Myocyte (in vitro differentiated cells): ENCODE results near the gene PSTPIP1. TPM values are rescaled to one million over a fixed set of nuclear protein-coding genes. Genes with fewer than 3 reads are reported as not detected.

ENCODE experiments used
- DNase-seq: peaks from one replicate; pipeline ENCODE4 v3.0.0-alpha.2; 2012; ENCODE audit warnings: low read depth
- total RNA-seq: library from RNA; depleted of rRNA; stranded (reverse); fragments of >200 nt; gene quantifications from 2 replicates; pipeline ENCODE4 v1.2.3, GENCODE V29; 2014

PSTPIP1 gene
- total RNA-seq, 1 donor from 2014 or later: not detected

DNA sequence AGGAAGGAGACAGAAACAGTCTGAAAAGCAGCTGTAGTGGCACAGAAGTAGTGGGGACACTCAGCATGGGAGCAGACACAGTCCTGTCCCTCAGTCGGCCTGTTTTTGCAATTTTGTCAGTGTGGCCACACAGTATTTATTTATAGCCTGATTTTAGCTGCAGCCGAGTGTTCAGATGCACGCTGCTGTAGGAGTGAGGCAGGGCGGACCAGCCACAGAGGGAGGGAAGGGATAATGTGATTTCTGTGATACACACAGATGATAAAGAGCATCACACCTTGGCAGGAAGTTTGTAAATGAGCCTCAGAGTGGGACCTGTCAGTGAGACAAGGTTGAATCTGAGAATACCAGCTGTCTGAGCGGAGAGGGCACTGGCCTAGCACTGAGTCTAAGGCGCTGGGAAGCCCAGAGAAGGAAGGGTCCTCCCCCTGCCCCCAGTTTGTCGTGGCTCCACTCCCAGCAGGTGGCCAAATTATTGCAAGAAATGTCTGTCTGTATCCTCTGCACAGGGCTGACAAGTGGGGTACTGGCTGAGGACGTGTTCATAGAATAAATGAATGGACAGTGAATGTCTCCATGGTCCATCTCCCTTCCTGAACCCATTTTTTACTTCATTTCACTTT, 3.8 kb downstream of the PSTPIP1 start:
- DNase-seq: peak; percentile 9

DNA sequence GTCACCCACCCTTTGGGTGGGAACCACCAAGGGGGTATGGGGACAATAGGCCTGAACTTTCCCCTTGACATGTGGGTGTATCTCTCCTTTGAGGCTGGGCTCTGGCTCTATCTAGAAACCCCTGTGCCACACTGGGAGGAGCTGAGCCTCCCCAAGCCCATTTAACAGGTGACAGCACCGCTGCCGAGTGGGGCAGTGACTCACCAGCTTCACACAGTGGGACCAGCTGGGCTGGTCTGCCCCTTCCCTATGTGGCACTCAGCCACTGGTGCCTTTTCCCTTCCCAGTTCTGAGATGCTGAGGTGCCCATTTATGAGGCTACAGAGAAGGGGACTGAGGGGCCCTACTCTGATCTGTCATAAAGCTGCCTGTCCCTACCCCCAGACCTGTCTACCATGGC, 5.1 kb downstream of the PSTPIP1 start:
- DNase-seq: no peak

GRCh38 chr15:77001351-77001750, 6.4 kb downstream of the PSTPIP1 start:
- no peak for DNase-seq

- DNase-seq: no peak
Observed at GRCh38 chr15:77001966-77002365, 7.0 kb downstream of the PSTPIP1 start.

DNA sequence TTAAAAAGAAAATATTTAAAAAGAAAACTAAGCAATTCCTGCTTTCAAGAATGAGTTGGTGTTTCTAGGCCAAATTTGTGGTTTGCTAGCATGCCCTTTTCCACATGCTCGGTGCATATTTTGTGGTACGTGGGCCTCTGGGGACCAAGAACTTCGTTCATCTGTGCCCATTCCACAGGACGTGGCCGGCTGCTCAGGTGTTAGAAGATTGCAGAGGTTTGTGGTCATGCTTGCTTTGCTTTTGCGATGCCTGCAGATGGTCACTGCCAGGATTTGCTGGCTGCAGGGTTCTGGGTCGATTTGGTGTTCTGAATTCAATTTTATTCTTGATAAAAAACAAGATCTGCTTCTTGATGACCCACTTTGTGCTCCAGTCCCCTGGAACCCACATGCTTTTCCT, 7.5 kb downstream of the PSTPIP1 start:
- DNase-seq: no peak

GRCh38 chr15:77002954-77003912, 8.3 kb downstream of the PSTPIP1 start:
- no peak for DNase-seq

GRCh38 chr15:77004189-77004588, 9.3 kb downstream of the PSTPIP1 start:
- no peak for DNase-seq

GRCh38 chr15:77009176-77009575, 14.2 kb downstream of the PSTPIP1 start:
- DNase-seq: no peak

DNA sequence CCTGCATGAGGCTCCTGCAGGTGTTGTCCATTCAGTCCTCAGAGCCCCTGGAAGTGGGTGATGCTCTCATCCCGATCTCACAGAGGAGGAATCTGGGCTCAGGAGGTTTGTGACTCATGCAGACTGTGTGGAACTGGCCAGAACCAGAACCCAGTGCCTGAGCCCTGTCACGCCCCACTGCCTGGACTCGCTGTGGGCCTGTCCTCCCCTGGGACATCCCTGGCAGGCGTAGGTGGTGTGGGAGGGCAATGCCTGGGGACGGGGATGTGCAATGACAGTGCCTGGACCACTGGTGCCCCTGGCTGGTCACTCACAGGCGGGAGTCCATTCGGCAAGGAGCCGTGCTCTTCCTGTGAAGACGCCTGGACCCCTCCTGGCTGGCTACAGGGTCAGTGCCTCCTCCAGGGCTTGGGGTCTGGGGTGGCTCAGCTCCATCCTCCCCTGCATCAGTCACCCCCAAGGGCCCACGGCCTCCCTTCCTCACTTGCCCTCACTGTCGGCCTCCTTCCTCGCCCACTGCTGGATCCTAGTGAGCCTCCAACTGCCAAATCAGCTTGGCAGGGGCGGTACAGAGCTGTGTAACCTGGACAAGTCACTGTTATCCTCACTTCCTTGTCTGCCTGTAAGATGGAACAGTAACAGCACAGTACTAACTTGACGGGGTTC, 14.9 kb downstream of the PSTPIP1 start:
- no peak for DNase-seq

DNA sequence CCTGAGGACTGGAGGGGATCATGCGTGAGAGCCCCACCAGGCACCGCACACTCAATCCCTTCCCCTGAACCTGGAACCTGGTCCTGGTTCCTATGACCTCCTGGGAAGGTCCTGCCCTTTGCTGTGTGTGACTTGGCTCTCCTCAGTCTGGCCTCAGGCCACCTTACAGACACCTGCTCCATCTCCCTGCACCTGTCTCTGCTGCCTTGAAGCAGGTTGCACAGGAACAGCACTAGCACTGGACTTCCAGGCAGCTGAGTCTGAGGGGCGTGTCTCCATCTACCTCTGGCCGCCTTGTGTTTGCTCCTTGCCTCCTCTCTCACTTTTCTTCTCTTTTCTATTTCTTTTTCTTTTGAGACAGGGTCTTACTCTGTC, 15.4 kb downstream of the PSTPIP1 start:
- DNase-seq: no peak

DNA sequence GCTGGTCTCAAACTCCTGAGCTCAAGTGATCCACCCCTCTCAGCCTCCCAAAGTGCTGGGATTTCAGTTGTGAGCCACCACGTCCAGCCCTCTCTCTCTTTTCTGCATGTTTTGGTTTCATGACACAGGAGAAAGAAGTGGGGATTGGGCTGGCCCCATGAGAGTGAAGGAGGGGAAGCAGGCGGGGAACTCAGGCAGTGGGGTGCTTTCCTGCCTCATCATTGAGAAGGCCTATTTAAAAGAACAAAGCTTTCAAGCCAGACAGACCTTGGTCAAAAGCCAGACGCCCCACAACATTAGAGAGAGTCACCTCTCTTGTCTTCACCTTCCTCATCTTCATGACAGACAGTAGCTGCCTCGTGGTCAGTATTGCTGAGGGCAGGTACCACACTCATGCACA, 15.9 kb downstream of the PSTPIP1 start:
- no peak for DNase-seq

DNA sequence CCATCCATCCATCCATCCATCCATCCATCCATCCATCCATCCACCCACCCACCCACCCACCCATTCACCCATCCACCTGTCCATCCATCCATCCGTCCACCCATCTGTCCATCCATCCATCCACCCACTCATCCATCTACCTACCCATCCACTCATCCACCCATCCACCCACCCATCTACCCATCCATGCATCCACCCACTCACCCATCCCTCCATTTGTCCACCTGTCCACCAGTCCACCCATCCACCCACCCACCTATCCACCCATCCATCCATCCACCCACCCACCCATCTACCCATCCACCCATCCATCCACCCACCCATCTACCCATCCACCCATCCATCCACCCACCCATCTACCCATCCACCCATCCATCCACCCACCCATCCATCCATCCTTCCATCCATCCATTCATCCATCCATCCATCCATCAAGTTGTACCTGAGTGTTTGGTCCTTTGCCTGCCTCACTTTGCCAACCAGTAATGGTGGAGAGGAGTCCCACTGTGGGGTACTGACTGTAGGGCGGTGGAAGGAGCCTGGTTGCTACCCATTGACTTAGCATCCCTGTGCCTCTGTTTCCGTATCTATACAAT, 17.3 kb downstream of the PSTPIP1 start:
- DNase-seq: no peak

DNA sequence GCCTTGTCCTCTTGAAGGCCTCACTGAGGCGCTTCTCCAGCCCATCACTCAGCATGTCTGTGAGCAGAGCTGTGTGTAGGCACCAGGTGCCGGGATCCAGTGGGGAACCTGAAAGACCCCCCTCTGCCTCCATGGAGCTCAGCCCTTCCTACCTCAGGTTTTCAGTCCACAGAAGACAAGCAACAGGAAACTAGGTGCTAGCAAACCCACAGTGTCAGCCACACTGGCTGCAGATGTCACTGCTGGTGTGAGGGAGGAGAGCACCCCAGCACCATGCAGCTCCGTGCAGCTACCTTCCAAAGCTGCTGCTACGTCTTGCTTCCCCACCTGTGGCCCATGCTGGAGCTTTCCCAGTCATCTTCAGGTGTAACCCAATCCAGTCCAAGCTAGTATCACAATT, 17.9 kb downstream of the PSTPIP1 start:
- DNase-seq: no peak

DNA sequence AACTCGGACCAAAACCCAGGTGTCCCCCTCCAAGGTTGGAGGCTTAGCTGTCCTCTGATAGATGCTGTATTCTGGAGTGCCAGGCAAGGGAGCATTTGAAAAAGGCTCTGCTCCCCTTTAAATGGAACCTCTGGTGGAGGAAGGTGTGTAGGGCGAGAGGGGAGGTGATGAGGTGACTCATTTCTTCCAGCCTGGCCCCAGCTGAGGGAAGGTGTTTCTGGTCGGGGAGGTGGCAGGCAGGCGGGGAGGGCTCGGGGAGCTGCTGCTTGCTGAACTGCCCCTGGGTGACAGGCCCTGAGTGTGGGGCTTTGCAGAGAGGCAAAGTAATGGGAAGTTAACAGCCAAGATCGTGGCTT, 18.8 kb downstream of the PSTPIP1 start:
- DNase-seq: no peak

GRCh38 chr15:77014132-77015081, 19.5 kb downstream of the PSTPIP1 start:
- no peak for DNase-seq

DNA sequence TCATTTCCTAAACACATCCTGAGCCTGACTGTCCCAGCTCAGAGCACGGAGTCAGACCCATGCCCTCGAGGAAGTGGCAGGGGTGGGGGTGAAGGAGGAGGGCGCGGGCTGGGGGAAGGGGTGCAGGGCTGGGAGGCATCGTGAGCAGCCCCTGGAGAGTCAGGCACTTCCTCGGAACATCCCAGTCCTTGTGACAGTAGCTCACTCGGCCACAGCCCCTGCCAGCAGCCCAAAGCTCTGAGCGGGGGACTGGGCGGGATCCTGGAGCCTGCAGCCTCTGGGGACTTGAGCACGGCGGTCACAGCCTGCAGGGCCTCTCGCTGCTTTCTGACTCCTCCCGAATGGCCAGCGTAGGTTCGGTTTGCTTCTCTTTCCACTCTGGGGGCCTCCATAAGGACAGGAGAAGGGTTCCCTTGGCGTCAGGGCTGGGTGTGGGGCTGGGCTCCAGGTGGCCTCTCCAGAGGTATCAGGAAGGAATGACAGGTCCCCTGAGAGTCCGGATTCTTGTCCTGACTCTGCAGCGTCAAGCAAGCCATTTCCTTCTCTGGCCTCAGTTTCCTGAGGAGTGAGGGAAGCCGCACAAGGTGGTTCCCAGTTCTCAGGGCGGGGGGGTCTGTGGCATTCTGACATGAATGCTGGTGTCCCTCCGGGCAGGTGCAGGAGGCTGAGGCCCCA, 20.9 kb downstream of the PSTPIP1 start:
- no peak for DNase-seq

DNA sequence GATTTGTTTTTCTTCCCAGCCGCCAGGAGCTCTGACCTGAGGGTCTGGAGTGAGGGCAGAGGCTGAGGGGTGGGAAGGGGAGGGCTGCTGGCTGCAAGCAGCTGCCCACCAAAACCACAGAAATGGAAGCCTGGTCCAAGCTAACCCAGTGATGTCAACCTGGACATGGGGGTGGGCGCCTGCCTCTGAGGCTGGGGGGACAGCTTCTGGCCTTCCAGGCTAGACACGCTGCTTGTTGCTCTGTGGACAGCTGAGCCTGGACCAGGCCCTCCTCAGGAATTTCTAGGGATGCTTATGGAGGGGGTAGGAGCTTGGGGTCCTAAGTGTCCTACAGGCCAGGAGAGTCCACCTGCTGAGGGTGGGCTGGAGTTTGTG, 21.4 kb downstream of the PSTPIP1 start:
- no peak for DNase-seq

GRCh38 chr15:77017091-77017660, 22.2 kb downstream of the PSTPIP1 start:
- no peak for DNase-seq

- DNase-seq: no peak
Observed at GRCh38 chr15:77017761-77018720, 23.1 kb downstream of the PSTPIP1 start.
